ENCODE data around the gene L1CAM. TPM values are rescaled to one million over a fixed set of nuclear protein-coding genes. Genes with fewer than 3 reads are reported as not detected.
"Not testable (repeated sequence)": the region's sequence is repeated elsewhere in the genome, so short reads cannot be mapped to it uniquely, and the experiment has no call there.

L1CAM gene
- total and polyA plus RNA-seq, 2 of the 8 experiments (the other 6 are each of a cell fraction or from before 2014, with no cell fraction given): 11.0 to 43.0 TPM

DNA sequence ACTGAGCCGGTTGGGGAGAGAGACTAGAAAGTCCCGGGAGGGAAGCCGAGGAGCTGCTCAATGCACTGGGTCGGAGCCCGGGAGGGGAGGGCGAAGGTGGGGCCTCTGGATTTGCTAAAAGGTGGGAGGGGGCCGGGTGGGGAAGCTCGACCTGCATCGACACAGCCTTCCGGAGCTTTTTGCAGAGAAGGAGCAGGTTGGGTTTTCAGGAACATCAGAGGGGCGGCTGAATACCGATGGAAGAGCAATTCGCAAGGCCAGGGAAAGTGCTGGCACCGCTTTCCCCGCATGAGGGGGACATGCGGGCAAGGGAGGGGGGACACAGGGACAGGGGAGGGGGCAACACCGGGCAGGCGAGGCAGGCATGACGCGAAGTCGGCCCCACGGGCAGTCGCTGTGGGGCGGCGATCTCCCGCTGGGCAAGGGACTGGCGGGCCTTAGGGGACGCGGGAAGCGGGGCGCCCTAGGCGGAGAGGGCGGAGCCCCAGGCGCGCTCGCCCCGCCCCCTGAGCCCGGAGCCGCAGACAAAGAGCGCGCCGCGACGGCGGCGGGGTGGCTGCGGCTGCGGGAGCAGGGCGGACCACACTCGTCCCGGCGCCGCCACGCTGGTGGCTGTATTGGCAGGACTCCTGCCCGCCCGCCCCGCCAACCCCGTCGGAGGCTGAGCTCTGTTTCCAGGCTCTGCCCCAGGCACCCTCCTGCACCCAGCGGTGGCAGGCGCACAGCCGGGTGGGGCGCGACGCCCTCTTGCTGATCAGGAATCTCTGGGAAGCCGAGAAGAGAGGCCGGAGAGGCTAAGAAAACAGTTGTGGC, 67.2 kb downstream of the L1CAM start (continued):
- TF ChIP-seq YY1 (IDR thresholded peaks at IDR 0.05; ENCODE audit: low read depth, low read length): no peak

DNA sequence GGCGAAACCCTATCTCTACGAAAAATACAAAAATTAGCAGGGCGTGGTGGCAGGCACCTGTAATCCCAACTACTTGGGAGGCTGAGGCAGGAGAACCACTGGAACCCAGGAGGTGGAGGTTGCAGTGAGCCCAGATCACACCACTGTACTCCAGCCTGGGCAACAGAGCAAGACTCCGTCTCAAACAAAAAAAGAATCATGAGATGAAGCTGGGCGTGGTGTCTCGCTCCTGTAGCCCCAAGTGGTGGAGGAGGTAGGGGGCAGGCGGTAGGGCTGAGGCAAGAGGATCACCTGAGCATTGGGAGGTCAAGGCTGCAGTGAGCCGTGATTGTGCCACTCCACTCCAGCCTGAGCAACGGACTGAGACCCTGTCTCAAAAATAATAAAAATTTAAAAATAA, 67.9 kb downstream of the L1CAM start:
- not testable (repeated sequence) for H2BK15ac ChIP-seq (ENCODE audit: low read length); H2BK20ac ChIP-seq (ENCODE audit: low read length); H3K9me3 ChIP-seq (ENCODE audit: insufficient read depth in 2 of 2, low read depth in 1 of 2, low read length in 1 of 2); H3K23me2 ChIP-seq (ENCODE audit: low read depth, low read length); H3K36me3 ChIP-seq (ENCODE audit: control insufficient read depth in 2 of 4, insufficient read depth in 4 of 4, low read length in 3 of 4); H2BK12ac ChIP-seq (ENCODE audit: low read depth, low read length); H4K8ac ChIP-seq (ENCODE audit: extremely low read depth, insufficient read depth, low read length); H3K23ac ChIP-seq (ENCODE audit: insufficient read length); FAIRE-seq; H3K79me1 ChIP-seq (ENCODE audit: low read depth, low read length); H3K56ac ChIP-seq (replicated peaks; ENCODE audit: insufficient read length, low read depth, low read length); H2AFZ ChIP-seq (ENCODE audit: low read length); H2AK5ac ChIP-seq (ENCODE audit: low read depth, low read length); H3K14ac ChIP-seq (ENCODE audit: insufficient read length); H3K18ac ChIP-seq (ENCODE audit: extremely low read depth, low read length); H3K27ac ChIP-seq (ENCODE audit: low read depth, low read length); H2BK120ac ChIP-seq (replicated peaks; ENCODE audit: low read depth, low read length); H4K91ac ChIP-seq (replicated peaks; ENCODE audit: insufficient read length, low read length); H3K4me3 ChIP-seq (ENCODE audit: extremely low read depth in 1 of 4, insufficient read depth in 2 of 4, low read depth in 3 of 4, low read length in 4 of 4); DNase-seq (ENCODE audit: low read depth in 1 of 2, low spot score in 2 of 2); H3K4ac ChIP-seq (replicated peaks; ENCODE audit: insufficient read length, low read depth, low read length); H2BK5ac ChIP-seq (ENCODE audit: low read depth, low read length); H4K5ac ChIP-seq (ENCODE audit: insufficient read length, low read depth, low read length); H3K27me3 ChIP-seq (replicated peaks in 1 of 4; ENCODE audit: control insufficient read depth in 3 of 4, extremely low read depth in 1 of 4, insufficient read depth in 3 of 4, low read length in 3 of 4)
- peaks cover 0 to 15% of the 10 kb centered on the region in 2 experiments for H4K20me1 ChIP-seq (replicated peaks in 1 of 2; ENCODE audit: control insufficient read depth in 1 of 2, insufficient read depth in 2 of 2, low read length in 2 of 2)
- CTCF ChIA-PET (ENCODE audit: partially characterized antibody): interaction anchor here (0.7 to 2.2 kb wide), 8 partner anchors 9 to 133 kb away, joined by 3 to 6 read pairs (median 4); partner anchors contain the start of gene L1CAM
- peak overlapping the region in 1 of 2 experiments; percentile 80; a peak in 2 of 4 replicates for H3K4me2 ChIP-seq (ENCODE audit: insufficient read depth in 1 of 2, low read depth in 2 of 2, low read length in 2 of 2)
- 90% methylated on average over 7 of the region's 9 CpGs; no CpG with 5 or more reads in 1 of the 2 experiments for WGBS, 2 experiments (ENCODE audit: extremely low coverage in 1 of 2, insufficient coverage in 1 of 2, insufficient read length in 1 of 2, insufficient replicate concordance in 2 of 2, low coverage in 1 of 2, low lambda C conversion rate in 2 of 2, missing lambda C conversion rate in 1 of 2)
- peak overlapping the region in 1 of 4 experiments; percentile 0; a peak in 1 of 7 replicates for H3K9ac ChIP-seq (replicated peaks in 1 of 4; ENCODE audit: extremely low read depth in 1 of 4, low read depth in 3 of 4, low read length in 3 of 4)
- POLR2A ChIA-PET (ENCODE audit: partially characterized antibody): interaction anchor here (0.8 to 3.6 kb wide), 8 partner anchors 10 to 153 kb away, joined by 3 to 23 read pairs (median 6); partner anchors contain the start of genes IDH3G and SSR4
- H3K79me2 ChIP-seq (ENCODE audit: control insufficient read depth in 1 of 2, insufficient read depth in 2 of 2, low read length in 2 of 2): peaks cover 17 to 79% of the 10 kb centered on the region in 2 experiments
- peaks cover 3 to 21% (median 7%) of the 10 kb centered on the region in 4 experiments for H3K4me1 ChIP-seq (replicated peaks in 1 of 4; ENCODE audit: control insufficient read depth in 3 of 4, insufficient read depth in 4 of 4, low read length in 3 of 4)
